ENCODE data around the gene HRNR. TPM values are rescaled to one million over a fixed set of nuclear protein-coding genes. Genes with fewer than 3 reads are reported as not detected.
"Not testable (repeated sequence)": the region's sequence is repeated elsewhere in the genome, so short reads cannot be mapped to it uniquely, and the experiment has no call there.

HRNR gene
- not detected for polyA plus RNA-seq (ENCODE audit: low read depth in 6 of 6)

GRCh38 chr1:152224093-152224492 is at the start of gene HRNR:
HRNR (minus strand) TSS chr1:152224193; CDS start chr1:152223253, 940 bp downstream.
- peaks cover 0 to 5% (median 3%) of the 10 kb centered on the region in 7 donors for H3K9me3 Mint-ChIP-seq
- no peak within 1 kb of the TSS for H3K27ac Mint-ChIP-seq
- no peaks in the 10 kb centered on the region for H3K4me1 Mint-ChIP-seq
- no peak within 1 kb of the TSS for H3K4me3 Mint-ChIP-seq
- peaks cover 11 to 30% (median 29%) of the 10 kb centered on the region in 3 donors for H3K27me3 Mint-ChIP-seq
- no peaks in the 10 kb centered on the region for H3K36me3 Mint-ChIP-seq
- ATAC-seq (ENCODE audit: low read depth in 2 of 2) (no peak), DNase-seq (no peak)

DNA sequence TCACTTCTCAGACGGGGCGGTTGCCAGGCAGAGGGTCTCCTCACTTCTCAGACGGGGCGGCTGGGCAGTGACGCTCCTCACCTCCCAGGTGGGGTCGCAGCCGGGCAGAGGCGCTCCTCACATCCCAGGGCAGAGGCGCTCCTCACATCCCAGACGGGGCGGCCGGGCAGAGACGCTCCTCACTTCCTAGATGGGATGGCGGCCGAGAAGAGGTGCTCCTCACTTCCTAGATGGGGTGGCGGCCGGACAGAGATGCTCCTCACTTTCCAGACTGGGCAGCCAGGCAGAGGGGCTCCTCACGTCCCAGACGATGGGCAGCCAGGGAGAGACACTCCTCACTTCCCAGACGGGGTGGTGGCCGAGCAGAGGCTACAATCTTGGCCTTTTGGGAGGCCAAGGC is 32.4 kb upstream of the HRNR start:
- not testable (repeated sequence) for ATAC-seq (ENCODE audit: low read depth in 2 of 2); H3K36me3 Mint-ChIP-seq; DNase-seq; H3K4me1 Mint-ChIP-seq; H3K27ac Mint-ChIP-seq; H3K4me3 Mint-ChIP-seq
- Mint-ChIP-seq H3K27me3 (peaks cover 0 to 12% (median 8%) of the 10 kb centered on the region in 3 donors), H3K9me3 (peaks cover 5 to 35% (median 14%) of the 10 kb centered on the region in 7 donors)

GRCh38 chr1:152252157-152252556 is 28.2 kb upstream of the HRNR start:
- no peak for ATAC-seq (ENCODE audit: low read depth in 2 of 2)
- H3K36me3 Mint-ChIP-seq: no peaks in the 10 kb centered on the region

DNA sequence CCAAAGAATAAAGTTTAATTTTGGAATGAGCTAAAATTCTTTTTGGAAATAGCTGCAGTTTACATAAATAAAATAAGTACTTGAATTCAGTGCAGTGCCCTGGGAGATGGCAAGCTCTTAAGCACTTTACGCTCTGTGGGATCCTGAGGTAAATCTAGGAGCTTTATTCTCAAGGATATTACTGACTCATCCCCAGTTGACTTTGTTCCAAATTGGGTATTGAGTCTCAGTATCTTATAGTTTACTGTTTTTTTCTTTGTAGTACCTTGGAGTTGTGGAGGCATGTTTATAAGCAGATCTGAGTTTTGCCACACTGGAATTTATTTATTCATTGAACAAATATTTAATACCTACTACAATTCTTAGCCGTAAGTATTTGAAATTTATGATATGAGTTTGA is 27.4 kb upstream of the HRNR start:
- DNase-seq (no peak), ATAC-seq (ENCODE audit: low read depth in 2 of 2) (no peak)
- Mint-ChIP-seq H3K36me3 (no peaks in the 10 kb centered on the region), H3K27ac (no peak overlapping the region), H3K4me1 (no peaks in the 10 kb centered on the region), H3K9me3 (peaks cover 0 to 4% (median 0%) of the 10 kb centered on the region in 7 donors), H3K4me3 (no peak overlapping the region), H3K27me3 (peaks cover 2 to 10% (median 7%) of the 10 kb centered on the region in 3 donors)

More at GRCh38 chr1:152252157-152252556, 28.2 kb upstream of the HRNR start:
- H3K4me1 Mint-ChIP-seq: no peaks in the 10 kb centered on the region
- H3K9me3 Mint-ChIP-seq: peaks cover 0 to 7% (median 0%) of the 10 kb centered on the region in 7 donors
- H3K27me3 Mint-ChIP-seq: peaks cover 0 to 9% (median 0%) of the 10 kb centered on the region in 3 donors
- DNase-seq: no peak
- H3K4me3 Mint-ChIP-seq: no peak overlapping the region
- no peak overlapping the region for H3K27ac Mint-ChIP-seq

GRCh38 chr1:152247316-152247715 is 23.3 kb upstream of the HRNR start:
- Mint-ChIP-seq H3K27me3 (peaks cover 13 to 33% (median 19%) of the 10 kb centered on the region in 3 donors), H3K4me3 (no peak overlapping the region), H3K36me3 (no peaks in the 10 kb centered on the region), H3K27ac (no peak overlapping the region), H3K9me3 (no peaks in the 10 kb centered on the region), H3K4me1 (no peaks in the 10 kb centered on the region)
- DNase-seq (no peak), ATAC-seq (ENCODE audit: low read depth in 2 of 2) (no peak)

- ATAC-seq (ENCODE audit: low read depth in 2 of 2) (no peak), DNase-seq (no peak)
- Mint-ChIP-seq H3K4me1 (no peaks in the 10 kb centered on the region), H3K36me3 (no peaks in the 10 kb centered on the region), H3K4me3 (no peak overlapping the region), H3K27ac (no peak overlapping the region), H3K9me3 (no peaks in the 10 kb centered on the region), H3K27me3 (peaks cover 17 to 50% (median 24%) of the 10 kb centered on the region in 3 donors)
Observed at GRCh38 chr1:152244576-152245273, 20.7 kb upstream of the HRNR start.

DNA sequence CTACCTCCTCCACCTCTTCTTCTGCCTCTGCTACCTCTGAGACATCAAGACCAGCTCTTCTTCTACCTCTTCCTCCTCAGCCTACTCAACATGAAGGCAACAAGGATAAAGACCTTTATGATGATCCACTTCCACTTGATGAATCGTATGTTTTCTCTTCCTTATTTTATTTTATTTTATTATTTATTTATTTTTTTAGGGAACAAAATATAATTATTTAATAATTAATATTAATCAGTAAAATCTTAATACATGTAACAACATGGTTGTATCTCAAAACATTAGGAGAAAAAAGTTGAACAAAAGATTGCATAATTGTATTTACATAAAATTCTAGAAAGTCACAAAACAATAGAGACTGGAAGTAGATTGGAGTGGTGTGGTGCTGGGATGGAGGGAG is 13.1 kb upstream of the HRNR start:
- Mint-ChIP-seq H3K36me3 (no peaks in the 10 kb centered on the region), H3K9me3 (peaks cover 0 to 4% (median 0%) of the 10 kb centered on the region in 7 donors), H3K4me3 (no peak overlapping the region), H3K4me1 (no peaks in the 10 kb centered on the region), H3K27me3 (peaks cover 10 to 50% (median 33%) of the 10 kb centered on the region in 3 donors), H3K27ac (no peak overlapping the region)
- ATAC-seq (ENCODE audit: low read depth in 2 of 2): no peak
- no peak for DNase-seq

GRCh38 chr1:152228831-152229230 is 4.8 kb upstream of the HRNR start:
- no peaks in the 10 kb centered on the region for H3K36me3 Mint-ChIP-seq
- no peak overlapping the region for H3K4me3 Mint-ChIP-seq
- DNase-seq: no peak
- no peaks in the 10 kb centered on the region for H3K9me3 Mint-ChIP-seq
- H3K4me1 Mint-ChIP-seq: no peaks in the 10 kb centered on the region
- no peak for ATAC-seq (ENCODE audit: low read depth in 2 of 2)
- H3K27ac Mint-ChIP-seq: no peak overlapping the region
- peaks cover 4 to 19% (median 16%) of the 10 kb centered on the region in 3 donors for H3K27me3 Mint-ChIP-seq

DNA sequence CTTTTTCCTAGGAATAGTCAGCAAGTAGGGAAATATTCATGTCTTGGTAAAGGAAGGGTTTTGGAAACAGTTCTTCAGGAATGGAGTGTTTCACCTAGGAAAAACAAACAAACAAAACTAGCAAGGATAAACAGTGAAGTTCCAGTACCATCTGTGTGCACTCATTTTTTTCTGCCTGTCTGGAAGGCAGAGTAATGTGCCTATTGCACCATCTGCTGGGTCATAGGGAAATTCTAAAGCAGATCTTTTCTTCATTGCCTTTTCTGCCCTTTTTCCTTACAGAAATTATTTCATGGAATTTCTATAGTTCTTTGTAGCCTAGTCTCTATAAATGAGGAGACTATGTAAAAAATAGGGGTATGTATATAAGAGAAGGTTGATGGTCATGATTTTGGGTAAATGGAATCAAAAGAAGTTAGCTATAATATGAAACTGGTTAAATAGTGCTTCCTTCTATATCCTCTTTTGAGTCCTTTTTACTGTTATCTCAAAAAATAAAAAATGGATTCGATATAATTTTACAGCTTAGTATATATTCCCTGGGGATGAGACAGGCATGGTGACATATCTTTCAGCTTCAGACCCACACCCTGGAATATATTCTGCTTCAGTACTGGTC is 3.4 kb upstream of the HRNR start:
- H3K36me3 Mint-ChIP-seq: no peaks in the 10 kb centered on the region
- DNase-seq (no peak), ATAC-seq (ENCODE audit: low read depth in 2 of 2) (no peak)
- H3K4me1 Mint-ChIP-seq: no peaks in the 10 kb centered on the region
- peaks cover 4 to 10% (median 10%) of the 10 kb centered on the region in 3 donors for H3K27me3 Mint-ChIP-seq
- no peak overlapping the region for H3K4me3 Mint-ChIP-seq
- H3K27ac Mint-ChIP-seq: no peak overlapping the region
- peaks cover 0 to under 1% (median 0%) of the 10 kb centered on the region in 7 donors for H3K9me3 Mint-ChIP-seq

- Mint-ChIP-seq H3K4me3 (no peak overlapping the region), H3K36me3 (no peaks in the 10 kb centered on the region), H3K27ac (no peak overlapping the region), H3K4me1 (no peaks in the 10 kb centered on the region), H3K27me3 (peaks cover 11 to 22% (median 18%) of the 10 kb centered on the region in 3 donors), H3K9me3 (peaks cover 0 to 4% (median 0%) of the 10 kb centered on the region in 7 donors)
- DNase-seq: no peak
- no peak for ATAC-seq (ENCODE audit: low read depth in 2 of 2)
Observed at GRCh38 chr1:152225678-152226077, 1.7 kb upstream of the HRNR start.

DNA sequence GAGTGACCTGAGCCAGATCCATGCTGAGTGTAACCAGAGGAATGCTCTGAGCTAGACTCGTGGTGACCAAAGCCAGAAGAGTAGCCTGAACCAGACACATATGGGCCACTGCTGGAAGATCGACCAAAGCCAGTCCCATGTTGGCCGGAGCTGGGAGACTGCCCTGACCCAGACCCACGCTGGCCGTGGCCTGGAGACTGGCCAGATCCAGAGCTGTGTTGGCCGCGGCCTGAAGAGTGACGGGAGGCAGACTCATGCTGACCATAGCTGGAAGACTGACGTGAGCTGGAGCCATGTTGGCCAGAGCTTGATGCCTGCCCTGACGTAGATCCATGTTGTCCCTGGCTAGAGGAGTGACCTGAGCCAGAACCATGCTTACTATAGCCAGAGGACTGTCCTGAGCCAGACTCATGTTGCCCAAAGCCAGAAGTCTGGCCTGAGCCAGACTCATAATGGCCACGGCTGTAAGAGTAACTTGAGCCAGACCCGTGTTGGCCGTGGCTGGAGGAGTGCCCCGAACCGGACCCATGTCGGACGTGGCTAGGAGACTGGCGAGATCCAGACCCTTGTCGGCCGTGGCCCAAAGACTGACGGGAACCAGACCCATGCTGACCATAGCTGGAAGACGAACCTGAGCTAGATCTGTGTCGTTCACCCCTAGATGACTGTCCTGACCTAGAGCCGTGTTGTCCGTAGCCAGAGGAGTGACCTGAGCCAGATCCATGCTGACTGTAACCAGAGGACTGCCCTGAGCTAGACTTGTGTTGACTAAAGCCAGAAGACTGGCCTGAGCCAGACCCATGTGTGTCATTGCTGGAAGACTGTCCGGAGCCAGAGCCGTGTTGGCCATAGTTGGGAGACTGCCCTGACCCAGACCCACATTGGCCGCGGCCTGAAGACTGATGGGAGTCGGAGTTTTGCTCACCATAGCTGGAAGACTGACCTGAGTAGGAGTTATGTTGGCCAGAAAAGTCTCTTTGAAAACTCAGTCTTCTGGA is 3.5 kb downstream of the HRNR start:
- no peaks in the 10 kb centered on the region for H3K36me3 Mint-ChIP-seq
- H3K27me3 Mint-ChIP-seq: peaks cover 7 to 25% (median 24%) of the 10 kb centered on the region in 3 donors
- DNase-seq (no peak), ATAC-seq (ENCODE audit: low read depth in 2 of 2) (no peak)
- H3K9me3 Mint-ChIP-seq: peaks cover 0 to 5% (median 4%) of the 10 kb centered on the region in 7 donors
- H3K4me3 Mint-ChIP-seq: no peak overlapping the region
- no peaks in the 10 kb centered on the region for H3K4me1 Mint-ChIP-seq
- H3K27ac Mint-ChIP-seq: no peak overlapping the region

GRCh38 chr1:152219438-152219837 is 4.6 kb downstream of the HRNR start:
- not testable (repeated sequence) for H3K4me1 Mint-ChIP-seq; H3K9me3 Mint-ChIP-seq; ATAC-seq (ENCODE audit: low read depth in 2 of 2); H3K36me3 Mint-ChIP-seq; H3K4me3 Mint-ChIP-seq; DNase-seq; H3K27ac Mint-ChIP-seq
- peaks cover 7 to 24% (median 22%) of the 10 kb centered on the region in 3 donors for H3K27me3 Mint-ChIP-seq

DNA sequence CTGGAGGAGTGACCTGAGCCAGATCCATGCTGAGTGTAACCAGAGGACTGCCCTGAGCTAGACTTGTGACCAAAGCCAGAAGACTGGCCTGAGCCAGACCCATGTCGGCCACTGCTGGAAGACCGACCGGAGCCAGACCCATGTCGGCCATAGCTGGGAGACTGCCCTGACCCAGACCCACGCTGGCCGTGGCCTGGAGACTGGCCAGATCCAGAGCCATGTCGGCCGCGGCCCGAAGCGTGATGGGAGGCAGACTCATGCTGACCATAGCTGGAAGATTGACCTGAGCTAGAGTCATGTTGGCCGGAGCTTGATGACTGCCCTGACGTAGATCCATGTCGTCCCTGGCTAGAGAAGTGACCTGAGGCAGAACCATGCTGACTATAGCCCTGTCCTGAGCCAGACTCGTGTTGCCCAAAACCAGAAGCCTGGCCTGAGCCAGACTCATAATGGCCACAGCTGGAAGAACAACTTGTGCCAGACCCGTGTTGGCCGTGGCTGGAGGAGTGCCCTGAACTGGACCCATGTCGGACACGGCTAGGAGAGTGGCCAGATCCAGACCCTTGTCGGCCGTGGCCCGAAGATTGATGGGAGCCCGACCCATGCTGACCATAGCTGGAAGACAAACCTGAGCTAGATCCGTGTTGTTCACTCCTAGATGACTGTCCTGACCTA is 5.1 kb downstream of the HRNR start:
- Mint-ChIP-seq H3K36me3 (no peaks in the 10 kb centered on the region), H3K9me3 (peaks cover 0 to 5% (median 4%) of the 10 kb centered on the region in 7 donors), H3K4me1 (no peaks in the 10 kb centered on the region), H3K27me3 (peaks cover 7 to 24% (median 22%) of the 10 kb centered on the region in 3 donors), H3K27ac (no peak overlapping the region), H3K4me3 (no peak overlapping the region)
- DNase-seq (no peak), ATAC-seq (ENCODE audit: low read depth in 2 of 2) (no peak)

Measured in naive B cell (primary cell).